NCI-H1694 (cell line): Measurements from ENCODE around the gene DCDC2C.
"Not testable (repeated sequence)": the region's sequence is repeated elsewhere in the genome, so short reads cannot be mapped to it uniquely, and the experiment has no call there.

Experiments used
- DNase-seq: peaks from one replicate; lab custom pipeline; 2025; lab: John Stamatoyannopoulos, UW

DCDC2C gene

DNA sequence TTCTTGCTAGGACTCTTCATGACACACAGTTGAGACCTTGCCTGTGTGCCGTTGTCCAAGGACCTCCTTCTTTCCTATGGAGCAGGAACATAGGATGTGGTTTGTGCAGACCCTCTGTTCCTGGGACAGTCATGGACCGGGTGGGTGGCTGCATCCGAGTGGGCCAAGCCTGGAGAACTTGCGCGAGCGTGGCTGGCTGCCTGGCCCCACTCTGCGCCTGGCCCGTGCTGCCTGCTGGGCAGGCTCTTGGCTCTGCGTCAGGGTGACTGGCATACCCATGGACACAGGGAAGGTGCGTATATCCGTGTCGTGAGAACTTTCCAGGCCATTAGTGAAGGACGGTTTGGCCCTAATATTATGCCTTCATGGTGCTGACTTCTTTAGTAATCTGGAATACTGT, 68.2 kb downstream of the DCDC2C start:
- DNase-seq: no peak

DNA sequence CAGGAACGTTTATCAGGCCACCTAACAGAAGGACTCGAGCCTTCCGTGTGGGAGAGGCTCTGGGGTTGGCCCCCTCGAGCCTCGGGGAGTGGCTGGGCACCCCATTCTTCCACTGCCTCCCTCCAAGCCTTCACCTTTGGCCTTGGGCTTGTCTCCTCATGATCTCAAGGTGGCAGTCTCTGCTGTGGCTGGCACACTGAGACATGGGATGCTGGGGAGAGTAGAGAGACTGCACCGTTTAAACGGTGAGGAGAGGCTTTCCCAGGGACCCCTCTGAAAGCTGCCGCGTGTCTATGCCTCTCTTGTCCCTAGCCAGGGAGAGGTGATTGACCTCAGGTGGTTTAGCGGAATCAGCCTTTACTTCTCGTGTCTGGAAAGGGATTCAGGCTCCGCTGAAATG, 71.0 kb downstream of the DCDC2C start:
- no peak for DNase-seq

DNA sequence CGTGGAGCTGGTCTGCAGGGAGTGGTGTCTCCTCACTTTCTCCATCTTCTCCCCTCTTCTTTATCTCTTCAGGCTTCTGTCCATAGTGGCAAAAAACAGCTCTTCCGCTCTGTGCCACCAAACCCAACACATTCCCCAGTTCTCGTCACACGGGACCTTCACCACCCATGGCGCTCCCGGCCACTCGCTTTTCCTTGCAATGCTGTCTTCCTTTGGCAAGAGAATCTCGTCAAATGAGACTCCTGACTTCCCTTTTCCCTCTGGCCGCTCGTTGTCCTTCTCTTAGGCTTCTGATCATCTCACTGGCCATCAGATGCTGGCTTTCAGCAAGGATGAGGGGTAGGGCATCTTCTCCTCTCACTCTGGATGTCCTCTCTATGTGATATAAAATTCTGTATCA, 72.9 kb downstream of the DCDC2C start:
- DNase-seq: no peak

DNA sequence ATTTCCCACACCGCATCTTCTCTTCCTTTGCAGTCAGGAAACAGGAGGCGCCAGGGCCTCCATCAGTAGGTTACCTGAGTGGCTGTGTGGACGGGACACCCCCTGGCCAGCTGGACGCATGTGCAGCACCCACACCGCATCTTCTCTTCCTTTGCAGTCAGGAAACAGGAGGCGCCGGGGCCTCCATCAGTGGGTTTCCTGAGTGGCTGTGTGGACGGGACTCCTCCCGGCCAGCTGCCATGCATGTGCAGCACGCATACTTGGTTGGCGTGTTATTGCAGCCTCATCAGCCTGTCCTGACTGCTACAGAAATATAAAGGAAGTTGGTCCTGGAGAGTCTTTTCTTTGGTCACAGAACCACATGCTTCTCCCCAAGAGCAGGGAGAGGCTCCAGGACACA, 74.6 kb downstream of the DCDC2C start:
- DNase-seq: no peak

DNA sequence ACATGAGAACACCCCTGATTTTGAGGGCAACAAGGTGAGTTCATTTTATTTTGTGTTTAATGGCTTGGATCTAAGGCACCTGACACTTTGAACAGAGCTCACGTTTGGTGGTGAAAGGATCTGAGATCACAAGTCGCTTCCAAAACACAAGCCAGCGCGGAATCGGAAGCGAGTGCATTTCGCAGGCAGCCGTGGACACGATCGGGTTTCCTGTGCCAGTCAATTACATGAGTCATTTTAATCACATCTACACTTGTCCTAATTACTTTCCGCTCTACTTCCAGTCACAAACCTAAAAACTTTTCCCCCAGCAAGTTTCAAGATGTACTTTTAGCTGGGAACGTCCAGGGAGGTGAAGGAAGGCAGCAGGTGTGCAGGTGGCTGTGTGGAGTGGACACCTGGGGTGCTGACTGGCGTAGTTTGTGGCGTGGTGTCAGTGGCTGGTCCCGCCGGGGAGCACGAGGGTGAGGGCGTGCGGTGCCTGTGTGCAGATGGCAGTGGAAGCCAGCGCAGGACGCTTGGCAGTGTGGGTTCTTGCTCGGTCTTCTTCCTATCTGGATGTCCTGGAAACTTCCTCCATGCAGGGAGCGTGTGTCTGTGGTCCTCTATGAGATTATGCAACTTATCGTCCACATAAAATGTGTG, 75.6 kb downstream of the DCDC2C start:
- DNase-seq: no peak

DNA sequence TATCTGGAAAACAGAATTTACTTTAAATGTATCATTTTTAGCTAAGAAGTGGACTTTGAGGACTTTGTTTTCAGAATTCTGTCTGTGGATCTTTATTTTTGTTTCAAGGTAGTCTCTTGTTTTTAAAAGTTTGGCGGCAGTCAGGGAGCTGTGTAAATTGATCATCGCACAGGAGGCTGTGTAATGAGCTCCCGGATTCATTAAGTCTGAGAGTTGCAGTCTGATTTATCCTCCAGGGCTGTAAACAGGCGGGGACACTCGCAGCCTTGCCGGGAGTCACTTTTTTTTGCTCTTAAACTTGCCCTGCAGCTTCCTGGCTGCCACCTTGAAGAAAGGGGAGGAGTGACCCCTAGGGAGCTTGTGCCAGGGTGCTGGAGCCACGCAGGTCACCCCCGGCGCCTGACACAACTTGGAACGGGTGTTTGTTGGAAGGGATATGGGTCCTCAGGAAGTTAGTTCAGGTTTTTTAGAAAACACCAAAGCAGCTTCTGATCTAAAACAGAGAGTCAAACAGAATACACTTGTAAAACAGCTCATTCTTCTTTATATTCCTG, 76.2 kb downstream of the DCDC2C start:
- DNase-seq: no peak

DNA sequence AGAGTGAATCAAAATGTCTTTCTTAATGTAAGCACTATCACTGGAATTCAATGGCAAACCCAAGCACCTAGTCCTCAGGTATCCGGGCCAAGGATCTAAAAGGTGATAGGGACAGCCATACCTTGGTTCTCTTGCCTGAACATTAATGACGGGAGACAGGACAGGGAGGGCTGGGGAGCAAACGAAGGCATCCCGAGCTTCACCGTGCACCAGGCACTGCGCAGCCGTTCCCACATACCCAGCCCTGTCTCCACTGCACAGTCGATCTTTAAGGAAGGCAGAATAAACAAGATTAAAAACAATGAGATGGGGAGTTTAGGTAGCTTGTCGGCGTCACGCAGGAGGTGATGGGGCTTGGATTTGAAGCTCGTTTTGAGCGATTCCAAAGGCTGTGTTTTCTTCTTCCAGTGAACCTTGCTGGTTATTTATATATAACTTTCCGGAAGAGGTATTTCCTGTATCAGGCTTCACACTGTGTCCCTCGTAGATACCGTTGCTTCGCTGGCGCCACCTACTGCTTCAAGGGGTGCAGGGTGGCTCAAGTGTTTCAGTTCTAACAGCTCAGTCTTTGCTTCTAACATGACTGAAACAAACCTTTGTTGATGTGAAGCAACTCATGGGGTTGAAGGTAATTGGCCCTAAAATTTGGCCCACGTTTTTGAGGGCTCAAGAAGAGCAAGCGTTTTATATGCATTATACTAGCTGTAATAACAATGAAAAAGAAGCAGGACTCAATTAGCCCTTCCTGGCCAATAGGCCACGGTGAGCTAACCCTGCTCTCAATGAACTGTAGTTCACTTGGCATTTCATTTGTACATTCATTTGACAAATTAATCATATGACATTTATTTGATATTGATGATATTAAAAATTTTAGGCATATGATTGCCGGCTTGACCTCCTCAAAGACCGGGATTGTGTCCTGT, 77.4 kb downstream of the DCDC2C start:
- DNase-seq: peak; percentile 89

DNA sequence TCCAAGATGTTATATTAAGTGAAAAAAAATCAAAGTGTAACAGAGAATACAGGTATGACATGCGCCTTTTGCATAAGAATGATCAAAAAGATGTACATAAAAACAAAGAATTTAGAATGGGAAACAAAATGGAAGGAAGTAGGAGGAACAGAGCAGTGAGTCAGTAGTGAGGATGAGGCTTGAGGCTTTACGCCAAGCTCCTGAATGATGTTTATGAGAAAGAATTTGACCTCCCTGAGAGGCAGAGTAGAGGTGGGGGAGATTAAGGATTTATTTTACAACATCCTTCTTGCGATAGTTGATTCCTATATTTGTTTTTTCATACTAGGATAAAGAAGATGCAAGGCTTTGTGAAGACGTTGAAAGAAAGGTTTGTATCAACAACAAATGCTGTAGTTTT, 81.4 kb downstream of the DCDC2C start:
- DNase-seq: no peak

DNA sequence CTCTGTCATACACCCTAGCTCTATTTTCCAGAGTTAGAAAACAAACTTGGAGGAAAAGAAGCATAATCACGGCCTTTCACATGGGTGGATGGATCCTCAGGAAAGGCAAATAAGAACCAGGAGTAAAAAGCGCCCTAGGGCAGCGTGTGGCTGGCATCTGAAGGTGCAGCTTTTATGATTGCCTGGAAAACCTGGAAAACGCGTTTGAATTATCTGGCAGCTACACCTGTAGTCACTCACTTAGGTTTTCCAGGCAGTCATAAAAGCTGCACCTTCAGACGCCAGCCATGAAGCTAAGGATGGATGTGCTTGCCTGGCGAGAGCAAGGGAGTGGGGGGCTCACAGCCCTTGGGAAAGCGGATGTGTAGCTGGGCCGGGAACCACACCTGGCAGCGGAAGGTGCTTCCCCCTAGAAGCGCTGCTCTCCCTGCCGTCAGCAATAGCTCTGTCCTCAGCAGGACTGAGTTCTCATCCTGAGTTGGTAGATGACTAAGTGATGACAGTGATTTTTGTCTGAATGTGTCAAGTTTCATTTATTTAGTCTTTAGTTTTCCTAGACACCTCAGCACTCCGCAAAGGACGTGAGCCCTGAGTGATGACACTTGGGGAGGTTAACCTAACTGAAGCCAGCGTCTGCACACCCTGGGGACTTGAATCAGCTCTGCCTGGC, 82.0 kb downstream of the DCDC2C start:
- no peak for DNase-seq

DNA sequence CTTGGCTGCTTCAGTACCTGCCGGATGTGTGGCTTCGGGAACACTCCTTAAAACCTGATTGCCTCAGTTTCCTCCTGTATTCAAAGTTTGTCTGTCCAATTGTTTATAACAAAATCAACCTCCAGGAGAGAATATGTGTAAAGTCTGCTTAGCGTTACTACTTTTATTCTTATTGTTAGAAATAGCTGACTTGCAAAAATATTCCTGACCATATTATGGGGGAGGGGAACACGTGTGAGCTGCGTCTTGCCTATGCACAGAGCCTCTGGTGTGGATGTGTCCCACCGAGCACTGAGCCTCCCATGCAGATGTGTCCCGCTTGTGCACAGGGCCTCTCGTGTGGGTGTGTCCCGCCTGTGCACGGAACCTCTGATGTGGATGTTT, 82.5 kb downstream of the DCDC2C start:
- DNase-seq: no peak

DNA sequence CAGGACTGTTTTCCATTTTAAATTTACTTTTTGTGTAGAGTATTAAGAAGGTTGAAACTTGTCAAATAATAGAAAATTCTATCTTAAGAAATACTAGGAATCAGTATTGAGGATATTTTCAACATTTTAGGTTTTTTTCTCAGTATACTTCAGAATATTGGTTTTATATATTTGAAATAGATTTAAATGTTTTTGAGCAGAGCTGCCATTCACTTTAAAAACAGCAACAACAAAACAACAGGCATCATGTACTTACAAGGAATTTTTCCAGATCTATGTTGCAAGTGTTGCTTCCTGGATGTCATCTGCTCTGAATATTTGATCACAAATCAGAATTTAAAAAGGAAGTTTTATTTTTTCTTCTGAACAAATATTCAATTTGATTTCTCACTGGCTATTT, 84.4 kb downstream of the DCDC2C start:
- DNase-seq: no peak

DNA sequence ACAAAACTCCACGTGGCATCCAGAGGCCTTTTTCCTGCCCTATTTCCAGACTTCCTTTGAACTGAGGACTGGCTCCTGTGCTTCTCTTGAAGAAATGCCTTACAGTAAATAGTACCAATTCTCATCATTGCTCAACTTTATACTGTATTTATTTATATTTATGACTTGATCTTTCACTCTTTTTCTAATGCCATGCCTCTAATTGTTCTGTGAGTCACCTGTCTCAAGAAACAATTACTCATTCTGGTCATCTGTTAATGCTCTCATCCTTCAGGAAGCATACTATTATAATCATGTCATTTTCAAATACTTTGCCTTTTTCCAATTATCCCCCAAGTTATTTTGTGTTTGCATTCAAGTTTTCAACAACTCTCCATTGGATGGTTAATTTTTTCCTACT, 85.9 kb downstream of the DCDC2C start:
- no peak for DNase-seq

DNA sequence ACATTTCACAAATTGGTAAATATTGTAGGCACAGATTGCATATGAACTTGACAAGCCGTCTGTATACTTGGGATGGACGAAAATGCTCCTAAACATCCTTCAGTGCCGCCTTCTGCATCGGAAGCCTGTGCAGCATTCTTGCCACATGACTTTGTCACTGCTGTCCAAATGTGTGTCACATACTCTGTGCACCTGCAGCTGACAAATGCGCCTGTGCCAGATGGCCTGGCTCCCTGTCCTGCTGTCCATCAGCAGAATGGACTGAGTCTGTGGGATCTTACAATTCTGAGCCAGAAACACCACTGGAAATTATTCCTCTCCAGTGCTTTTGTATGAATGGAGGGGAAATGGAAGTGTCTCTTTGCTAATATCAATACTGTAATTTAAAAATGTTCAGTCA, 89.9 kb downstream of the DCDC2C start:
- DNase-seq: no peak

DNA sequence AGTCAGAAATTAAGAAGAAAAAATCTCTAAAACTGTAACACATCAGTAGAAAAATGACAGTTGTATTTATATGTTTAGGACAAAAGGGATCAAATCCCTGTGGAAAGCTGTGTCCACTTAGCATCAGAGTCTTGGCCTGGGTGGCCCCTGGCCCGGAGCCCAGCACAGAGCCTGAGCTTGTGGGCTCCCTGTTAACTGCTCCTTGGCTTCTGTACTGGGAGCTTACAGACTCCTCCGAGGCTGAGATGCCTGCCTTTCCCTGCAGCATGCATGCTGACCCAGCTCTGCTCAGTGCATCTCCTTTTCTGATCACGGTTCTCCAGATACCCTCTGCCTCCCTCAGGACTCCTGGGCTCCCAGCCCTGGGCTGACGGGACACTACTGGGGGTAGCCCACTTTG, 98.1 kb downstream of the DCDC2C start:
- no peak for DNase-seq

DNA sequence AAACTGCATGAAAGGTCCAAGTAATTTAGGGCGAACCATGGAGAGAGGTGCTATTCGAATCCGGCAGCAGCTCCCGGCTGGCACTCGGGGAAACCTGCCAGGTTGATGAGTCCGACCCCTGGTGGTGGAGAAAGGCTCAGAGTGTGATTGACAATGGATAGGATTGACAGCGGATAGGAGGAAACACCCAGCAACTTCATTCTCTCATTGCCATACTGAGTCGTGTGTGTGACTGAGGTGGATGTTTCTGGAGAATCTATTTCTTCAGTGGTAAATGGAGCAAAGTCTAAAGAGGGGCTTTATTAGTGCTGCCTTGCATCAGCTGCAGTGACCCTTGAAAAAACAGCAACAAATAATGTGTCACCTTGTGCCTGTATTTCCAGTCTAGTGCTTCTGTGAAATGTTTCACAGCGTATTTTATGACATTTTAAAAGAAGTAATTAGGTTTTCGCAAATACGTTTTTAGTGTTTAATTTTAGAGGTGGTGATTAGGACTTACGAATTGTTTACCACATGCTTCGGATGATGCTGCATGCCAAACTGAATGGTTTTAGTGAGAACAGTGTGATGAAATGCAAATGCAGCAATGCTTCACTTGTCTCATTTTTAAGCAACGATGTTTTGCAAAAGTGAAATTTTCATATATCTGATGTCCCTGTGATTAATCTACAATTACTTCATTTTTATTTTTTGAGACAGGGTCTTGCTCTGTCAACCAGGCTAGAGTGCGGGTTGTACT, 102.0 kb downstream of the DCDC2C start:
- DNase-seq: peak; percentile 64

DNA sequence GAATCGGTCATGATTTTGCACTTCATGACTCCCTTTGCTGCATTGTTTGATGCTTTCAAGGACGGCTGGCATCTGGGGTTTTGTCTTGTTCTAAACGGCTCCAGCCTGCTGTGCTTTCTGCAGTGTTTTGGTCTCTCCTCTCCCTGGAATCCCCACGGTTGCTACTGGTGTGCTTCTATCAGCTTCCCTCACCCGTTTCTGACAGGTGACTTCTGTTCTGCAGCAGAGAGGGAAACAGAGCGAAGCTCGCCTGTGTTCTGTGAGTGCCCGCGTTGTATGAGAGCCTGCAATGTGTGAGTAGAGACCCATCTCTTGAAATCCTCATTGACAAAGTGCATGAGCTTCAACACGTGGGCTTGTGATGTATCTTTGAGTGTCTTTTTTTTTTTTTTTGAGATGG, 102.8 kb downstream of the DCDC2C start:
- DNase-seq: no peak

DNA sequence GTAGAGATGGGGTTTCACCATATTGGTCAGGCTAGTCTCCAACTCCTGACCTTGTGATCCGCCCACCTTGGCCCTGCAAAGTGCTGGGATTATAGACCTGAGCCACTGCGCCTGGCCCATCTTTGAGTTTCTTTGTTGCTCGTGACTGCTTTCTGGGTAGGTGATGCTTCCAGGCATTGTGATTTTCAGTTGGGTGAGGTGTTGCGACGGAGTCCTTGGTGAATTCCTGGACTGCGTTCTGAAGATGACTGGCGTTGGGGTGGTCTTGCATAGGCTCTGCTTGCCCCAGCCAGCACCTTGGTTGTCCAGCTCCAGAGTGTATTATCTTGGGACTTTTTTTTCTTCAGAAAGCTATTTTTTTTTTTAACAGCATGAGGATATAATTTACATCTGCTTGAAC, 103.4 kb downstream of the DCDC2C start:
- no peak for DNase-seq

DNA sequence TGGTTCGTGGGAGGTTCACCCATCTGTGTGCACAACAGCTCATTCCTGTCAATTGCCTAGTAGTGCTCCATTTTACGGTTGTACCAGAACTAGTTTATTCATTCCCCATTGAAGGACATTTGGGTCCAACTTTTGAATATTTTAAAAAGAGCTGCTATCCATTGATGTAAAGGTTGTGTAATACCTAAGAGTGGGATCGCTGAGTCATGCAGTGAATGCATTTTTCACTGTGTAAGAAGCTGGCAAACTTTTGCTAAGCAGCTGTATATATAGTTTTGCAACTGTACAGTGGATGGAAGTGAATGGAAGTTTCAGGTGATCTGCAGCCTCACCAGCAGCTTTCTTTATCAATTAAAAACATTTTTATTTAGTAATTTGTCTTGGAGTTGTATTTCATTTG, 104.5 kb downstream of the DCDC2C start:
- no peak for DNase-seq

DNA sequence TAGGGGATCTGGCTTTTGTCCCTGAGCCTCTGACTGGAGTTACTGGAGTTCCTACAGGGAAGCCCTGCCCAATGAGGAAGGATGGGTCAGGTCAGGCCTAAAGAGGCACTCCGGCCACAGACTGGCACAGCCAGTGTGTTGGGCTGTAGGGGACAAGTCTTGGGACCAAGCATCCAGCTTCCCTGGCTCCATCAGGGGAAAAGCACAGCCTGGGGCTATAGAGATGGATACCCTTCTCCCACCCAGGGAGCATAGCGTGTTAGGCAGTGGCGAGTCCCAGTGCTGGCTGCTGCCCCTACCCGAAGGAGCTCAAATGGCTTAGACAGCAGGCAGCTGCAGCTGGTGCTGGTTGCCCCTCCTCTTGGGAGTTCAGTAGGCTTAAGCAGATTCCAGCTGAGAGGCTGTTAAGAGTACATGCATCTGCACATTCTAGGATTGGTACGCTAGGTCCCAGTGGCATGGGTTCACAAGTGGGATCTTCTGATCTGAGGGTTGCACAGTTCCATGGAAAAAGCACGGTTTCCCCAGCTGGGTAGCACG, 111.4 kb downstream of the DCDC2C start:
- DNase-seq: no peak

DNA sequence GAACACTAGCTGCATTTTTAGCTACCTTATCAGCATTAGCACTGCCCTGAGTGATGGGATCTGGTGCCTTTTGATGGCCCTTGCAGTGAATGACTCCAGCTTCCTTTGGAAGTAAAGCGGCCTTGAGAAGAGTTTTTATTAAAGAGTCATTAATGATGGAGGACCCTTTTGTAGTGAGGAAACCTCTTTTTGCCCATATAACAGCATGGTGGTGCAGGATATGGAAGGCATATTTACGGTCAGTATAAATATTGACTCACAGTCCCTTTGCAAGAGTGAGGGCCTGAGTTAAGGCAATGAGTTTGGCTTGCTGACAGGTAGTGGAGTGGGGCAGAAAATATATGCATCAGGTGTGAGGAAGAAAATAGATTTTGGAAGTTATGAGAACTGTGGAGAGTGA, 113.8 kb downstream of the DCDC2C start:
- DNase-seq: not testable (repeated sequence)

DNA sequence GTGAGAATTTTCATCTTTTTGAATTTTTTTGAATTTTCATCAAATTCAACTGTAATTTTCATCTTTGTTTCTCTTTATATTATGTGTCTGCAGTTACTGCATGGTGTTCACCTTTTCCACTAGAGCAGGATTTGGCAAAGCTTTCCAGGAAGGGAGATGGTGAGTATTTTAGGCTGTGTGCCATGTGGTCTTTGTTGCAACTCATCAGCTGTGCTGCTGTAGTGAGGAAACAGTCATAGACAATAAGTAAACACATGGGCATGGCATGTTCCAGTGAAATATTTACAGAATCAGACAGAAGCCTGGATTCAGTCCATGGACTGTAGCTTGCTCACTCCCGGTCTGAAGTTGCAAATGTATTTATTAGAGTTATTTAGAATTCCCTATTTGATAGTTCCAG, 120.4 kb downstream of the DCDC2C start:
- DNase-seq: no peak
